HCT116 (cell line): ENCODE measurements around the gene MLXIPL.

Experiments
- CTCF ChIP-seq, 3 experiments: fragments of 200-600 bp in 1 of 3; sonication (generic) in 1 of 3; IDR thresholded peaks in 2 of 3; conservative IDR thresholded peaks in 1 of 3; 2 replicates each; pipeline ENCODE4 v1.5.1; 2012 to 2017; ENCODE audit warnings: low read depth in 2 of 3, low read length in 2 of 3, antibody characterized with exemption in 1 of 3, borderline replicate concordance in 1 of 3, control low read depth in 1 of 3, mild to moderate bottlenecking in 1 of 3, mixed read lengths in 1 of 3, mixed run types in 1 of 3, moderate library complexity in 1 of 3; ENCODE audit not compliant: insufficient read depth in 1 of 3
- ELF1 ChIP-seq: IDR thresholded peaks from 2 replicates; pipeline ENCODE4 v1.6.1; 2012; ENCODE audit warnings: low read depth, borderline replicate concordance
- EZH2 ChIP-seq: fragments of 200-600 bp; sonication (generic); IDR thresholded peaks from 2 replicates; pipeline ENCODE4 v1.6.1; 2017; ENCODE audit warnings: antibody characterized with exemption, mixed run types
- POLR2A ChIP-seq: IDR thresholded peaks from 2 replicates; pipeline ENCODE4 v1.7.0; 2011; ENCODE audit warnings: borderline replicate concordance; ENCODE audit not compliant: insufficient read depth, insufficient read length; ENCODE audit errors: extremely low read depth
- ZFX ChIP-seq: fragments of 450-650 bp; IDR thresholded peaks from 2 replicates; pipeline ENCODE4 v1.6.1; 2017

GRCh38 chr7:73573791-73574190 lies 50.5 kb downstream of the MLXIPL start:
- TF ChIP-seq CTCF (IDR thresholded peaks at IDR 0.05 in 2 of 3, conservative IDR thresholded peaks at IDR 0.05 in 1 of 3; ENCODE audit: borderline replicate concordance in 1 of 3, insufficient read depth in 1 of 3, low read depth in 2 of 3, low read length in 2 of 3) = no peak
- TF ChIP-seq ELF1 = no peak
- no peak for TF ChIP-seq EZH2
- TF ChIP-seq POLR2A = no peak
- TF ChIP-seq ZFX = no peak
